H9 (cell line): ENCODE results near the gene IL6R. TPM values are rescaled to one million over a fixed set of nuclear protein-coding genes. Genes with fewer than 3 reads are reported as not detected.

Source experiments
- DNase-seq: peaks from one replicate; pipeline ENCODE4 v3.0.0-alpha.2; 2017
- H2AFZ ChIP-seq: one replicate; pipeline ENCODE4 v1.6.1; 2013; ENCODE audit warnings: mild to moderate bottlenecking, low read length, control low read depth, moderate library complexity
- H2AK5ac ChIP-seq: 2 replicates; pipeline ENCODE4 v1.6.1; 2013; ENCODE audit warnings: low read length, control low read depth, mixed read lengths; ENCODE audit not compliant: insufficient read length
- H2BK120ac ChIP-seq: one replicate; pipeline ENCODE4 v1.6.1; 2013; ENCODE audit warnings: low read depth, mild to moderate bottlenecking, low read length, control low read depth, inconsistent platforms; ENCODE audit not compliant: poor library complexity, severe bottlenecking
- H2BK12ac ChIP-seq: 2 replicates; pipeline ENCODE4 v1.6.1; 2013; ENCODE audit warnings: low read length, control low read depth, mixed read lengths, low read depth; ENCODE audit not compliant: insufficient read length
- H2BK15ac ChIP-seq: 2 replicates; pipeline ENCODE4 v1.6.1; 2013; ENCODE audit warnings: low read depth, low read length, control low read depth
- H2BK20ac ChIP-seq: one replicate; pipeline ENCODE4 v1.6.1; 2013; ENCODE audit warnings: low read depth, mild to moderate bottlenecking, low read length, control low read depth, inconsistent platforms; ENCODE audit not compliant: poor library complexity, severe bottlenecking
- H2BK5ac ChIP-seq: 2 replicates; pipeline ENCODE4 v1.6.1; 2013; ENCODE audit warnings: low read length, control low read depth, mixed read lengths; ENCODE audit not compliant: insufficient read length
- H3K14ac ChIP-seq: 2 replicates; pipeline ENCODE4 v1.6.1; 2013; ENCODE audit warnings: low read length, control low read depth; ENCODE audit not compliant: insufficient read depth
- H3K18ac ChIP-seq: 2 replicates; pipeline ENCODE4 v1.6.1; 2013; ENCODE audit warnings: low read depth, mild to moderate bottlenecking, mixed read lengths, low read length, control low read depth; ENCODE audit not compliant: insufficient read length
- H3K23ac ChIP-seq: 2 replicates; pipeline ENCODE4 v1.6.1; 2013; ENCODE audit warnings: low read length, control low read depth, mixed read lengths, low read depth; ENCODE audit not compliant: insufficient read length
- H3K23me2 ChIP-seq: 2 replicates; pipeline ENCODE4 v1.6.1; 2013; ENCODE audit warnings: low read depth, mild to moderate bottlenecking, mixed read lengths, low read length, control low read depth; ENCODE audit not compliant: insufficient read length, poor library complexity, severe bottlenecking
- H3K27ac ChIP-seq: 2 replicates; pipeline ENCODE4 v1.5.1; 2013; ENCODE audit warnings: low read length, control low read depth, mixed read lengths, low read depth; ENCODE audit not compliant: insufficient read length
- H3K27me3 ChIP-seq: 2 replicates; pipeline ENCODE4 v1.6.1; 2013; ENCODE audit warnings: low read length, control low read depth, inconsistent platforms; ENCODE audit not compliant: insufficient read depth
- H3K4ac ChIP-seq: 2 replicates; pipeline ENCODE4 v1.6.1; 2013; ENCODE audit warnings: low read depth, mild to moderate bottlenecking, control low read depth, inconsistent platforms, low read length, moderate library complexity
- H3K4me1 ChIP-seq: 2 replicates; pipeline ENCODE4 v1.6.1; 2013; ENCODE audit warnings: low read length, control low read depth, inconsistent platforms; ENCODE audit not compliant: insufficient read depth
- H3K4me2 ChIP-seq: 2 replicates; pipeline ENCODE4 v1.6.1; 2013; ENCODE audit warnings: low read length, control low read depth, mixed read lengths; ENCODE audit not compliant: insufficient read length, insufficient read depth
- H3K56ac ChIP-seq: 2 replicates; pipeline ENCODE4 v1.6.1; 2013; ENCODE audit warnings: low read depth, mild to moderate bottlenecking, mixed read lengths, low read length, control low read depth; ENCODE audit not compliant: insufficient read length
- H3K79me1 ChIP-seq: 2 replicates; pipeline ENCODE4 v1.6.1; 2013; ENCODE audit warnings: low read depth, mild to moderate bottlenecking, moderate library complexity, low read length, control low read depth, inconsistent platforms; ENCODE audit not compliant: insufficient read depth, poor library complexity, severe bottlenecking
- H3K79me2 ChIP-seq: 2 replicates; pipeline ENCODE4 v1.6.1; 2013; ENCODE audit warnings: low read length, control low read depth, inconsistent platforms; ENCODE audit not compliant: insufficient read depth
- H3K9ac ChIP-seq: 2 replicates; pipeline ENCODE4 v1.6.1; 2013; ENCODE audit warnings: low read length, control low read depth, mixed read lengths; ENCODE audit not compliant: insufficient read length; ENCODE audit errors: extremely low read depth
- H3K9me3 ChIP-seq: one replicate; pipeline ENCODE4 v1.6.1; 2013; ENCODE audit warnings: low read depth, low read length, inconsistent platforms; ENCODE audit not compliant: control insufficient read depth
- H3T11ph ChIP-seq: one replicate; pipeline ENCODE4 v1.6.1; 2013; ENCODE audit warnings: mild to moderate bottlenecking, low read length, control low read depth, inconsistent platforms
- H4K20me1 ChIP-seq: one replicate; pipeline ENCODE4 v1.6.1; 2013; ENCODE audit not compliant: control insufficient read depth, insufficient read length, insufficient read depth
- H4K5ac ChIP-seq: 2 replicates; pipeline ENCODE4 v1.6.1; 2013; ENCODE audit warnings: low read depth, mild to moderate bottlenecking, mixed read lengths, low read length, control low read depth; ENCODE audit not compliant: insufficient read length
- H4K8ac ChIP-seq: replicated peaks from 2 replicates; pipeline ENCODE4 v1.6.1; 2013; ENCODE audit warnings: low read length, control low read depth, mixed read lengths, low read depth; ENCODE audit not compliant: insufficient read length
- H4K91ac ChIP-seq: 2 replicates; pipeline ENCODE4 v1.6.1; 2013; ENCODE audit warnings: low read depth, mild to moderate bottlenecking, moderate library complexity, mixed read lengths, low read length, control low read depth; ENCODE audit not compliant: insufficient read length
- H3K27ac Mint-ChIP-seq, 3 experiments: 2 replicates in 2 of 3; 3 replicates in 1 of 3; pipeline ENCODE4 v1.8.0; 2020 to 2021; ENCODE audit warnings: mixed read lengths in 3 of 3, mild to moderate bottlenecking in 1 of 3, moderate library complexity in 1 of 3
- H3K27me3 Mint-ChIP-seq: 2 replicates; pipeline ENCODE4 v1.8.0; 2021; ENCODE audit warnings: low read depth, mild to moderate bottlenecking, moderate library complexity, mixed read lengths
- H3K36me3 Mint-ChIP-seq, 3 experiments: 2 replicates in 2 of 3; 3 replicates in 1 of 3; pipeline ENCODE4 v1.8.0; 2020 to 2021; ENCODE audit warnings: low read depth in 3 of 3, mixed read lengths in 3 of 3; ENCODE audit not compliant: insufficient read depth in 1 of 3
- H3K4me1 Mint-ChIP-seq, 2 experiments: 2 replicates each; pipeline ENCODE4 v1.8.0; 2020; ENCODE audit warnings: mixed read lengths in 2 of 2
- H3K4me3 Mint-ChIP-seq, 2 experiments: 2 replicates in 1 of 2; 3 replicates in 1 of 2; pipeline ENCODE4 v1.8.0; 2020 to 2021; ENCODE audit warnings: mild to moderate bottlenecking in 2 of 2, mixed read lengths in 2 of 2, moderate library complexity in 1 of 2
- H3K9me3 Mint-ChIP-seq, 2 experiments: 2 replicates in 1 of 2; 3 replicates in 1 of 2; pipeline ENCODE4 v1.8.0; 2020; ENCODE audit warnings: mild to moderate bottlenecking in 2 of 2, mixed read lengths in 2 of 2, moderate library complexity in 1 of 2
- CTCF ChIP-seq: fragments of 200-600 bp; sonication (generic); conservative IDR thresholded peaks from 3 replicates; pipeline ENCODE4 v1.8.0; 2021; ENCODE audit warnings: antibody characterized with exemption, mild to moderate bottlenecking
- WGBS: extraction: QIAGEN DNeasy Blood & Tissue Kit; methylation state at CpG from one replicate; pipeline ENCODE4 v1.1.7; 2013; ENCODE audit warnings: missing lambda C conversion rate, low lambda C conversion rate, mixed read lengths; ENCODE audit not compliant: insufficient read length; ENCODE audit errors: extremely low coverage; 5-methylcytosine and 5-hydroxymethylcytosine counted together
- total RNA-seq: library from RNA; stranded (reverse); gene quantifications from 2 replicates; pipeline ENCODE4 v1.2.1, GENCODE V29; 2021

IL6R gene
- total RNA-seq, 1 experiment from 2014 or later: 1.7 TPM

- no peaks in the 10 kb centered on the region for H3K79me1 ChIP-seq
- H2AK5ac ChIP-seq: no peak overlapping the region
- no peak overlapping the region for H2BK12ac ChIP-seq
- H3K56ac ChIP-seq: no peak overlapping the region
- no peak overlapping the region for H3K14ac ChIP-seq
- DNase-seq: no peak
- no peaks in the 10 kb centered on the region for H3K27me3 ChIP-seq
- H3K23me2 ChIP-seq: no peaks in the 10 kb centered on the region
- H3K9me3 ChIP-seq: no peaks in the 10 kb centered on the region
- no peak overlapping the region for H2AFZ ChIP-seq
- Mint-ChIP-seq H3K36me3 (no peaks in the 10 kb centered on the region), H3K9me3 (no peaks in the 10 kb centered on the region), H3K27ac (no peak overlapping the region), H3K4me3 (no peak overlapping the region), H3K4me1 (peaks cover 18 to 20% of the 10 kb centered on the region in 2 experiments), H3K27me3 (peaks cover 3% of the 10 kb centered on the region; the same call in 1 of the 2 replicates)
- no peaks in the 10 kb centered on the region for H4K20me1 ChIP-seq
- H4K91ac ChIP-seq: no peak overlapping the region
- H2BK20ac ChIP-seq: no peak overlapping the region
- H2BK120ac ChIP-seq: no peak overlapping the region
- H3K9ac ChIP-seq: no peak overlapping the region
- H3K23ac ChIP-seq: no peak overlapping the region
- no peak overlapping the region for H4K5ac ChIP-seq
- no peak overlapping the region for H2BK5ac ChIP-seq
- H3K79me2 ChIP-seq: no peaks in the 10 kb centered on the region
- no peak overlapping the region for H3K18ac ChIP-seq
- no peak overlapping the region for H3K4me2 ChIP-seq
- H4K8ac ChIP-seq: no peak overlapping the region
- no peak overlapping the region for H3T11ph ChIP-seq
- no peak for TF ChIP-seq CTCF
- H2BK15ac ChIP-seq: no peak overlapping the region
- no peak overlapping the region for H3K4ac ChIP-seq
- H3K27ac ChIP-seq: no peak overlapping the region
- no CpG with 5 or more reads among the region's 9 CpGs for WGBS
- no peaks in the 10 kb centered on the region for H3K4me1 ChIP-seq
These were observed 31.3 kb downstream of the IL6R start for GRCh38 chr1:154436433-154436832.
